HEK293 (cell line): ENCODE measurements around the gene GPX8.

Experiments
- GLIS1 ChIP-seq: fragments of 450-650 bp; formaldehyde crosslinking; IDR thresholded peaks from 2 replicates; pipeline ENCODE4 v1.5.1; 2016; ENCODE audit warnings: missing biosample characterization, missing genetic modification characterization
- ZFP41 ChIP-seq: fragments of 450-650 bp; formaldehyde crosslinking; IDR thresholded peaks from 2 replicates; pipeline ENCODE4 v1.5.1; 2016; ENCODE audit warnings: missing biosample characterization, missing genetic modification characterization, borderline replicate concordance
- ZNF274 ChIP-seq, 2 experiments: fragments of 200-500 bp in 1 of 2; fragments of 450-650 bp in 1 of 2; sonication (Bioruptor generic) in 1 of 2; formaldehyde crosslinking in 1 of 2; IDR thresholded peaks; 2 replicates each; pipeline versions ENCODE4 v1.5.1 to v1.6.1; 2014 to 2016; ENCODE audit warnings: borderline replicate concordance in 1 of 2, inconsistent platforms in 1 of 2, low read length in 1 of 2, missing biosample characterization in 1 of 2, missing genetic modification characterization in 1 of 2

DNA sequence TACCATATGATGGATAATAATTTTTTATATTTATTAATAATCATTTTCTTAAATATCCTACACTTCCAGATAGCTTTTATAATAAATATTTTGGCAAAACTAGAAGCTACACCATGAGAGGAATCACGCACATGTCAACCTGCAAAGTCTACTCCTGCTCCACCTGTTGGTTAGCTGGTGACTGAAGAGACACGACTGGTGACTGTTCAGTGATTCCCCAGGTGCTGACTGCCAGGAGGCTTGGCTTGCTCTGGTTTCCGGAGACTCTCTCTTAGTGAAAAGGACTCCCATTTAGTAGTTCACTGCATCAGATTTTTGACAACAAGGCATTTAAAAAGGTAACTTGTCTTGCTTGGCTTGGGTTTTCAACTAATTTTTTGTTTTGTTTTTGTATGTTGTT, 36.6 kb upstream of the GPX8 start:
- TF ChIP-seq ZFP41 (tag by site-specific recombination) (no peak), ZNF274 (IDR thresholded peaks at IDR 0.05; ENCODE audit: low read length) (no peak), ZNF274 (tag by site-specific recombination; IDR thresholded peaks at IDR 0.05; ENCODE audit: borderline replicate concordance) (no peak), GLIS1 (tag by site-specific recombination) (no peak)
